OCI-LY1 (cell line): Measurements from ENCODE around the gene PREX1.

ENCODE experiments used
- H2AFZ ChIP-seq: fragments of 200-600 bp; sonication (generic), shearing (Covaris generic); 2 replicates; pipeline ENCODE4 v1.6.0; 2014; ENCODE audit warnings: antibody characterized with exemption, mild to moderate bottlenecking, low read length
- H3F3A ChIP-seq: fragments of 200-600 bp; sonication (generic), shearing (Covaris generic); 2 replicates; pipeline ENCODE4 v1.6.0; 2014; ENCODE audit warnings: mild to moderate bottlenecking, antibody characterized with exemption, low read length, moderate library complexity; ENCODE audit not compliant: insufficient read depth
- H3K27ac ChIP-seq: fragments of 200-600 bp; sonication (generic); 2 replicates; pipeline ENCODE4 v1.5.1; 2014; ENCODE audit warnings: low read length, mixed run types, mild to moderate bottlenecking, low read depth; ENCODE audit not compliant: poor library complexity, severe bottlenecking
- H3K27me3 ChIP-seq: fragments of 200-600 bp; sonication (generic); 2 replicates; pipeline ENCODE4 v1.6.0; 2014; ENCODE audit warnings: antibody characterized with exemption, mild to moderate bottlenecking, low read length, moderate library complexity; ENCODE audit not compliant: insufficient read depth
- H3K36me3 ChIP-seq: fragments of 200-600 bp; sonication (generic); 2 replicates; pipeline ENCODE4 v1.6.1; 2014; ENCODE audit warnings: mild to moderate bottlenecking, antibody characterized with exemption, low read length, moderate library complexity, mixed read lengths; ENCODE audit not compliant: insufficient read depth
- H3K4me1 ChIP-seq: fragments of 200-600 bp; sonication (generic); 2 replicates; pipeline ENCODE4 v1.5.1; 2014; ENCODE audit warnings: mild to moderate bottlenecking, low read length, moderate library complexity; ENCODE audit not compliant: insufficient read depth, severe bottlenecking
- H3K4me2 ChIP-seq: fragments of 200-600 bp; sonication (generic), shearing (Covaris generic); 2 replicates; pipeline ENCODE4 v1.6.1; 2014; ENCODE audit warnings: low read length
- H3K4me3 ChIP-seq: fragments of 200-600 bp; sonication (generic); 2 replicates; pipeline ENCODE4 v1.5.1; 2014; ENCODE audit warnings: low read length, low read depth, mild to moderate bottlenecking, mixed read lengths; ENCODE audit not compliant: poor library complexity, severe bottlenecking
- H3K79me2 ChIP-seq: fragments of 200-600 bp; shearing (Covaris generic); 2 replicates; pipeline ENCODE4 v1.6.1; 2016; ENCODE audit warnings: mixed run types, low read length, mixed read lengths; ENCODE audit not compliant: insufficient read depth
- H3K9ac ChIP-seq: fragments of 200-600 bp; sonication (generic), shearing (Covaris generic); 2 replicates; pipeline ENCODE4 v1.6.1; 2014; ENCODE audit warnings: mild to moderate bottlenecking, low read length, mixed read lengths
- H3K9me2 ChIP-seq: fragments of 200-600 bp; sonication (generic), shearing (Covaris generic); 2 replicates; pipeline ENCODE4 v1.6.1; 2014; ENCODE audit warnings: low read depth, mild to moderate bottlenecking, low read length, mixed read lengths
- H3K9me3 ChIP-seq: fragments of 200-600 bp; shearing (Covaris generic); 2 replicates; pipeline ENCODE4 v1.6.1; 2014; ENCODE audit warnings: low read length, mixed read lengths
- H4K20me1 ChIP-seq: fragments of 200-600 bp; sonication (generic), shearing (Covaris generic); 2 replicates; pipeline ENCODE4 v1.6.0; 2016; ENCODE audit warnings: mild to moderate bottlenecking, low read length; ENCODE audit not compliant: insufficient read depth
- EZH2 ChIP-seq: fragments of 200-600 bp; sonication (generic), shearing (Covaris generic); IDR thresholded peaks from 2 replicates; pipeline ENCODE4 v1.8.0; 2017; ENCODE audit warnings: borderline replicate concordance, mixed run types, mild to moderate bottlenecking, antibody characterized with exemption, low read length, moderate library complexity, mixed read lengths
- TF ChIP-seq, protein P1 (sequence below): fragments of 200-600 bp; sonication (generic), shearing (Covaris generic); IDR thresholded peaks from 2 replicates; pipeline ENCODE4 v1.5.1; 2017; ENCODE audit warnings: mild to moderate bottlenecking, antibody characterized with exemption, low read length, moderate library complexity, mixed read lengths

The PREX1 gene

GRCh38 chr20:48718786-48719578, 108.8 kb downstream of the PREX1 start:
- no peaks in the 10 kb centered on the region for H3K79me2 ChIP-seq
- no peak overlapping the region for H2AFZ ChIP-seq
- no peaks in the 10 kb centered on the region for H3F3A ChIP-seq
- no peaks in the 10 kb centered on the region for H3K9me2 ChIP-seq
- H3K36me3 ChIP-seq: no peaks in the 10 kb centered on the region
- no peak overlapping the region for H3K9ac ChIP-seq
- no peaks in the 10 kb centered on the region for H3K4me1 ChIP-seq
- H3K4me2 ChIP-seq: no peak overlapping the region
- H3K27ac ChIP-seq: no peak overlapping the region
- peaks cover 3% of the 10 kb centered on the region; the same call in 1 of the 2 replicates for H3K27me3 ChIP-seq
- no peaks in the 10 kb centered on the region for H4K20me1 ChIP-seq
- no peaks in the 10 kb centered on the region for H3K9me3 ChIP-seq
- TF ChIP-seq EZH2: no peak
- TF ChIP-seq, protein P1, sequence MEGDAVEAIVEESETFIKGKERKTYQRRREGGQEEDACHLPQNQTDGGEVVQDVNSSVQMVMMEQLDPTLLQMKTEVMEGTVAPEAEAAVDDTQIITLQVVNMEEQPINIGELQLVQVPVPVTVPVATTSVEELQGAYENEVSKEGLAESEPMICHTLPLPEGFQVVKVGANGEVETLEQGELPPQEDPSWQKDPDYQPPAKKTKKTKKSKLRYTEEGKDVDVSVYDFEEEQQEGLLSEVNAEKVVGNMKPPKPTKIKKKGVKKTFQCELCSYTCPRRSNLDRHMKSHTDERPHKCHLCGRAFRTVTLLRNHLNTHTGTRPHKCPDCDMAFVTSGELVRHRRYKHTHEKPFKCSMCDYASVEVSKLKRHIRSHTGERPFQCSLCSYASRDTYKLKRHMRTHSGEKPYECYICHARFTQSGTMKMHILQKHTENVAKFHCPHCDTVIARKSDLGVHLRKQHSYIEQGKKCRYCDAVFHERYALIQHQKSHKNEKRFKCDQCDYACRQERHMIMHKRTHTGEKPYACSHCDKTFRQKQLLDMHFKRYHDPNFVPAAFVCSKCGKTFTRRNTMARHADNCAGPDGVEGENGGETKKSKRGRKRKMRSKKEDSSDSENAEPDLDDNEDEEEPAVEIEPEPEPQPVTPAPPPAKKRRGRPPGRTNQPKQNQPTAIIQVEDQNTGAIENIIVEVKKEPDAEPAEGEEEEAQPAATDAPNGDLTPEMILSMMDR: no peak
- no peak overlapping the region for H3K4me3 ChIP-seq

DNA sequence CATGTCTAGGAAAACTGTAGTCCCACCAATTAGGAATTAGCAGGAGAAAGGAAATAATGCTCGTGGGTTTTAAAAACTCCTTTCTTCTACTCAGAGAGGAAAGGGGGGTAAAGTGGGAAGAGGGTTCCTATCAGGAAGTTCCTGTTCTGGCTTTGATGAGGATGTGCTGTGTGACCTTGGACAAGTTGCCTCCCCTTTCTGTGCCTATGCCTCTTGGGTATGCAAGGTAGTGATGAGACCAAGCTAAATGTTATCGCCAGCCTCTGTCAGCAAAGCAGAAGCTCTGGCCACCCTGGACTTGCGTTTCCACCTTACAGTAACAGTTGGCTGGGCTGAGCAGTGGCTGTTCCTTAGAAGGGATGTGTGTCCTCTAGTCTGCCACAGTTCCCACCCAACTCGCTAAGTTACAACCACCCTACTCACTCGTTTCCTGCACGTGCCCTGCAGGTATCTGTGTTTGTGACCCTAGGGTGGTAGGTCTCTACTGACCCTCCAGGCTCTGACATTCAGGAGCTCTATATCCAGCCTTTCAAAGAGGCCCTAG, 110.0 kb downstream of the PREX1 start:
- TF ChIP-seq, protein P1: no peak
- H3K36me3 ChIP-seq: no peaks in the 10 kb centered on the region
- H3K27ac ChIP-seq: no peak overlapping the region
- no peaks in the 10 kb centered on the region for H3K79me2 ChIP-seq
- H3K4me2 ChIP-seq: no peak overlapping the region
- H3K4me3 ChIP-seq: no peak overlapping the region
- H3K9ac ChIP-seq: no peak overlapping the region
- H4K20me1 ChIP-seq: no peaks in the 10 kb centered on the region
- H3K9me3 ChIP-seq: no peaks in the 10 kb centered on the region
- H3K9me2 ChIP-seq: no peaks in the 10 kb centered on the region
- no peaks in the 10 kb centered on the region for H3F3A ChIP-seq
- peaks cover 3% of the 10 kb centered on the region; the same call in 1 of the 2 replicates for H3K27me3 ChIP-seq
- H2AFZ ChIP-seq: no peak overlapping the region
- H3K4me1 ChIP-seq: no peaks in the 10 kb centered on the region

DNA sequence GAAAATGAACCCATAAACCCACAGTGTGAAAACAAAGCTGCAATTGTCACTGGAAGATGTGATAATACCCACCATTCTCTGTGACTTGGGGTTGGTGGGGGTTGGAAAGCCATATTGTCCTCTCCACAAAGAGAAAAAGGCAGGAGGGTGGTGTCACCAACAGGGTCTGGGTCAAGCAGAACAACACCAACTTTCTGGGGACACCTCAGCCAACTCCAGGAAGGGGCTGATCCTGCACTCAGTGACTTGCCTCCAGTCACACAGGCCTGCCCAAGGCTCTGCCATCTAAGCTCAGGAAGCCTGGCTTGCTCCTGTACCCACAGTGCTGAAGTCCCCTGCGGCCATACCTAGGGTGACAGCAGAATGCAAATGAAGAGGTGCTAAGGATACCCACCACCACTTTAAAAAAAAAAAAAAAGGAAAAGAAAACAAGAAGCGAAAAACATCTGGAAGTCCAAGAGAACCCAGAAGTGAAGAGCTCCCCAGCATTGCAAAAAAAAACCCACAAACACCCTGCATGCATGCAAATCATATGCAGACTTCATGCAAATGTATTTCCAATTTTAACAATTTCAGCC, 110.6 kb downstream of the PREX1 start:
- H3K27me3 ChIP-seq: peaks cover 3% of the 10 kb centered on the region; the same call in 1 of the 2 replicates
- no peaks in the 10 kb centered on the region for H4K20me1 ChIP-seq
- no peaks in the 10 kb centered on the region for H3K9me2 ChIP-seq
- H3K9ac ChIP-seq: no peak overlapping the region
- H3K36me3 ChIP-seq: no peaks in the 10 kb centered on the region
- no peaks in the 10 kb centered on the region for H3K9me3 ChIP-seq
- H3K4me2 ChIP-seq: no peak overlapping the region
- no peak overlapping the region for H3K4me3 ChIP-seq
- no peaks in the 10 kb centered on the region for H3K79me2 ChIP-seq
- no peak overlapping the region for H3K27ac ChIP-seq
- no peak overlapping the region for H2AFZ ChIP-seq
- no peaks in the 10 kb centered on the region for H3F3A ChIP-seq
- TF ChIP-seq, protein P1: no peak
- no peak for TF ChIP-seq EZH2
- no peaks in the 10 kb centered on the region for H3K4me1 ChIP-seq
